Large intestine (tissue), 3 donors: ENCODE measurements around the gene MECP2. TPM values are rescaled to one million over a fixed set of nuclear protein-coding genes. Genes with fewer than 3 reads are reported as not detected.
A peak's percentile ranks its signal among the peaks of the same experiment; 100 is the strongest.

Source experiments
- DNase-seq, 2 donors: peaks; one replicate each; pipeline versions ENCODE4 v3.0.0 to v3.0.0-alpha.2; 2013
- H3K27ac ChIP-seq: one replicate; pipeline ENCODE4 v1.5.1; 2013; ENCODE audit warnings: low read length
- H3K27me3 ChIP-seq: 2 replicates; pipeline ENCODE4 v1.6.1; 2013; ENCODE audit warnings: low read length; ENCODE audit not compliant: control insufficient read depth, insufficient read depth
- H3K36me3 ChIP-seq: 2 replicates; pipeline ENCODE4 v1.6.1; 2013; ENCODE audit warnings: low read length; ENCODE audit not compliant: control insufficient read depth, insufficient read depth
- H3K4me1 ChIP-seq: one replicate; pipeline ENCODE4 v1.6.1; 2013; ENCODE audit warnings: low read length; ENCODE audit not compliant: control insufficient read depth, insufficient read depth
- H3K4me3 ChIP-seq: one replicate; pipeline ENCODE4 v1.5.1; 2013; ENCODE audit warnings: low read length
- H3K9me3 ChIP-seq: one replicate; pipeline ENCODE4 v1.6.1; 2013; ENCODE audit warnings: mild to moderate bottlenecking, low read depth, low read length, moderate library complexity; ENCODE audit not compliant: control insufficient read depth
- WGBS: methylation state at CpG from one replicate; pipeline ENCODE4 v1.1.5; 2013; ENCODE audit warnings: low lambda C conversion rate; ENCODE audit not compliant: insufficient coverage; 5-methylcytosine and 5-hydroxymethylcytosine counted together
- polyA plus RNA-seq: library from polyadenylated mRNA; unstranded; fragments of 120-200 nt; gene quantifications from one replicate; pipeline ENCODE4 v1.2.1, GENCODE V29; 2013

The MECP2 gene
- polyA plus RNA-seq, 1 donor, result 19.4 TPM

- H3K4me3 ChIP-seq, result no peak overlapping the region
- no peak for DNase-seq
- no peaks in the 10 kb centered on the region for H3K9me3 ChIP-seq
- no peak overlapping the region for H3K27ac ChIP-seq
- no peaks in the 10 kb centered on the region for H3K27me3 ChIP-seq
- peaks cover 2% of the 10 kb centered on the region for H3K36me3 ChIP-seq
- no CpG with 5 or more reads among the region's 5 CpGs for WGBS
- peaks cover 7% of the 10 kb centered on the region for H3K4me1 ChIP-seq
Measured at GRCh38 chrX:154092371-154092770, 5.1 kb downstream of the MECP2 start.

- H3K27me3 ChIP-seq, result no peaks in the 10 kb centered on the region
- DNase-seq, result peak; percentile 3 to 24
- no peak overlapping the region for H3K4me3 ChIP-seq
- no peak overlapping the region for H3K27ac ChIP-seq
- no CpG with 5 or more reads among the region's 8 CpGs for WGBS
- H3K9me3 ChIP-seq, result no peaks in the 10 kb centered on the region
- H3K36me3 ChIP-seq, result peaks cover 2% of the 10 kb centered on the region
- peaks cover 7% of the 10 kb centered on the region for H3K4me1 ChIP-seq
Measured at GRCh38 chrX:154091678-154092077, 5.8 kb downstream of the MECP2 start.

- no CpG with 5 or more reads among the region's 4 CpGs for WGBS
- H3K27me3 ChIP-seq, result no peaks in the 10 kb centered on the region
- H3K36me3 ChIP-seq, result peaks cover 2% of the 10 kb centered on the region
- H3K27ac ChIP-seq, result no peak overlapping the region
- H3K4me1 ChIP-seq, result peaks cover 7% of the 10 kb centered on the region
- no peaks in the 10 kb centered on the region for H3K9me3 ChIP-seq
- H3K4me3 ChIP-seq, result no peak overlapping the region
- no peak for DNase-seq
Measured at GRCh38 chrX:154090731-154091130, 6.8 kb downstream of the MECP2 start.

- Histone ChIP-seq H3K27me3 (no peaks in the 10 kb centered on the region), H3K4me1 (no peaks in the 10 kb centered on the region), H3K27ac (no peak overlapping the region), H3K36me3 (peaks cover 9% of the 10 kb centered on the region), H3K9me3 (no peaks in the 10 kb centered on the region), H3K4me3 (no peak overlapping the region)
- no peak for DNase-seq
- no CpG with 5 or more reads among the region's 7 CpGs for WGBS
Measured at GRCh38 chrX:154084449-154085300, 12.8 kb downstream of the MECP2 start.

DNA sequence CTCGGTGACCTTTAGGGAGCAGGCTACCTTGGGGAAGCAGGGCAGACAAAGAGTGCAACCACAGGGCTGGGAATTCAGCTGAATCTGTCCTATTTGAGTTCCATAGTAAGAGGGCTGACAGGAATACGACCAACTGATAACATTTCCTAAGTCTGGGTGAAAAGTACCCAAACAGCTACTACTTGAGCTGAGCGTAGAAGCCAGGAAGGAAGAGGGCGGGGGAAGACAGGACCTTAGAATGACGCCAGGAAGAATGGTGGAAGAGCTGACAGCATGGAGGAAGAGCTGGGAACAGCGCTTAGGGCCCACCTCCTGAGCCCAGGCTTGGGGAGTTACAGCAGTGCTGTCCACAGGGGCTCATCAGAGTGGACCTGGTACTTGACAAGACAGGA lies 14.4 kb downstream of the MECP2 start:
- H3K9me3 ChIP-seq, result no peaks in the 10 kb centered on the region
- WGBS, result 80% methylated on average over 1 of the region's 6 CpGs

DNA sequence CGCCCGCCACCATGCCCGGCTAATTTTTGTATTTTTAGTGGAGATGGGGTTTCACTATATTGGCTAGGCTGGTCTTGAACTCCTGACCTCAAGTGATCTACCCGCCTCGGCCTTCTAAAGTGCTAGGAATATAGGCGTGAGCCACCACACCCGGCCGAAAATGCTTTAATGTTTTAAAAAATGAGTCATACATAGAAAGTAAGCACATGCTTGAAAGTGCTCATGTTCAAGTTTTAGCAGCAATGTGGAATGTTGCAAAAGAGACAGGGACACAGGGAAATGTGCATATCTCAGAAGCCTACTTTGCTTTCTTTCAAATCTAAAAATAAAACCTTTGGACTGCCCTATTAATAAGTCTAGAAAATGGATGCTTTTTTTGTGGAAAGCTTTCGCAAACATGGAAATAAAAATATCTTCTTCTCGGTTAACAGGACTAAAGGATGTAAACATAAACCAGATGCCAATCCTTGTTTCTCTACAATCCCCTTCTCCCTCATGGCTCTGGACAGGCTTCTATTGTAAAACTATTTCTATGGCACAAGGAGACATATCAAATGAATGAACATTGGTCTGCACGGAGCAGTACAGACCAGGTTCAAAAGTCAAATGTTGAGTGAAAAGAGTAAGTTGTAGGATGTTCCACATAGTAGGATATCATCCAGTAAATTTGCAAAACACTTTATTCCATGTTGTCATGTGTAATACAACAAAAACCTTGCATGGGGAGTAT lies 15.0 kb downstream of the MECP2 start:
- Histone ChIP-seq H3K4me1 (no peaks in the 10 kb centered on the region), H3K27me3 (no peaks in the 10 kb centered on the region)

More for the DNA sequence above, 14.4 kb downstream of the MECP2 start:
- no peaks in the 10 kb centered on the region for H3K27me3 ChIP-seq
- no peak overlapping the region for H3K4me3 ChIP-seq
- DNase-seq, result no peak
- peaks cover 9% of the 10 kb centered on the region for H3K36me3 ChIP-seq
- H3K27ac ChIP-seq, result no peak overlapping the region
- no peaks in the 10 kb centered on the region for H3K4me1 ChIP-seq

DNA sequence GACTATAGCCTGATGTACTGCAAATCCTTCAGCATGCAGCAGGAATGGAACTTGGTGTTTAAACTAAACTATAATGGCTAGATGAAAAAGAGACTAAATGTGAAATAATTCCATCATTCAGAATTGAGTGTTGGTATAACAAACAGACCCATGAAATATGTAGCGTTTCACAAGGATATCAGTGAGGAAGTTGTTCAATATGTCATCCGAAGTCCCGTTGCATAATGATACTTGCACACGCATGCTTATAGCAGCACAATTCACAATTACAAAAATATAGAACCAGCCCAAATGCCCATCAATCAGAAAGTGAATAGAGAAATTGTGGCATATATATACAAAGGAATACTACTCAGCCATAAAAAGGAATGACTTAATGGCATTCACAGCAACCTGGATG lies 20.4 kb downstream of the MECP2 start:
- DNase-seq, result no peak
- H3K9me3 ChIP-seq, result no peaks in the 10 kb centered on the region
- whole genome bisulfite sequencing, result no CpG with 5 or more reads among the region's 4 CpGs
- no peak overlapping the region for H3K4me3 ChIP-seq
- no peak overlapping the region for H3K27ac ChIP-seq
- H3K4me1 ChIP-seq, result no peaks in the 10 kb centered on the region
- no peaks in the 10 kb centered on the region for H3K27me3 ChIP-seq
- H3K36me3 ChIP-seq, result peaks cover 3% of the 10 kb centered on the region

More for the DNA sequence above, 15.0 kb downstream of the MECP2 start:
- Histone ChIP-seq H3K36me3 (peaks cover 9% of the 10 kb centered on the region), H3K9me3 (no peaks in the 10 kb centered on the region), H3K4me3 (no peak overlapping the region), H3K27ac (no peak overlapping the region)
- no peak for DNase-seq
- no CpG with 5 or more reads among the region's 11 CpGs for WGBS

DNA sequence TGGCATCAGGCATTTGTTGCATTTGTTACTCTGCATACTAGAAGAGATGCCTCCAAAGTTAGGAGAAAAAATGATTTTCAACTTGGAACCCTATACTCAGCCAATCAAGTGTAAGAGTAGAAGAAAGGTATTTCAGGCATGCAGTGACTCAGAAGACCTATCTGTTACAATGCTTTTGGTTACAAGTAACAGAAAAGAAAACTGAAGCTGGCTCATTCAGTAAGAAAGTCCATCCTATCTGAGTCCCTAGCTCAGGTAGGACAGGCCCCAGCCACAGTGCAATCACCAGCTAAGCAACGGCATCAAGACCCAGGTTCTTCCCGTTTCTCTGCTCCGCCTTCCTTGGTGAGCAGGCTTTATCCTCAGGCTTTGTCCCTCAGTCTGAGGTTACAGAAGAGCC lies 23.3 kb downstream of the MECP2 start:
- H3K36me3 ChIP-seq, result peaks cover 3% of the 10 kb centered on the region
- no peak overlapping the region for H3K4me3 ChIP-seq
- no peaks in the 10 kb centered on the region for H3K9me3 ChIP-seq
- H3K4me1 ChIP-seq, result no peaks in the 10 kb centered on the region
- WGBS, result no CpG with 5 or more reads among the region's 3 CpGs
- no peak overlapping the region for H3K27ac ChIP-seq
- no peak for DNase-seq
- no peaks in the 10 kb centered on the region for H3K27me3 ChIP-seq

DNA sequence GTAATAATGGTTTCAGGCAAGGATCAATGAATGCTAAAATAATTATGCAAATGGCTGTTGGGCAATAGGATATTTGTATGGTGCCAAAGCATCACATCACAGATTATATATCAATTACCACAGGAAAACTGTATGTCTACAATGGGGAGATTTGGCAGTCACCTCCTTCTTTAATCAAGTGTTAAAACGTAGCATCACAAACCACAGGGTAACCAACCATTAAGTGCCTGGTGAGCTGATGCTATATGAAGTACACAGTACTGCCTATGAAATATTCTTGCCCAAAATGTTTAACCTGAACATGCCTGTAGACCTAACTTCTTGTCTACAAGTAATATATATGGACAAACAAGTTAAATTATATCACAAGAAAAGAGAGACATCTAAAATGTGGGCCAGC lies 25.3 kb downstream of the MECP2 start:
- Histone ChIP-seq H3K27me3 (no peaks in the 10 kb centered on the region), H3K36me3 (peaks cover 3% of the 10 kb centered on the region), H3K4me1 (no peaks in the 10 kb centered on the region), H3K27ac (no peak overlapping the region), H3K4me3 (no peak overlapping the region), H3K9me3 (no peaks in the 10 kb centered on the region)
- no CpG with 5 or more reads among the region's 1 CpG for WGBS
- DNase-seq, result no peak

GRCh38 chrX:154068560-154068959 lies 29.0 kb downstream of the MECP2 start:
- Histone ChIP-seq H3K4me3 (no peak overlapping the region), H3K4me1 (no peaks in the 10 kb centered on the region), H3K27ac (no peak overlapping the region), H3K9me3 (no peaks in the 10 kb centered on the region), H3K36me3 (no peaks in the 10 kb centered on the region), H3K27me3 (no peaks in the 10 kb centered on the region)
- no CpG with 5 or more reads among the region's 3 CpGs for WGBS
- no peak for DNase-seq
